ENCODE measurements around the gene NHSL1.

NHSL1 gene

DNA sequence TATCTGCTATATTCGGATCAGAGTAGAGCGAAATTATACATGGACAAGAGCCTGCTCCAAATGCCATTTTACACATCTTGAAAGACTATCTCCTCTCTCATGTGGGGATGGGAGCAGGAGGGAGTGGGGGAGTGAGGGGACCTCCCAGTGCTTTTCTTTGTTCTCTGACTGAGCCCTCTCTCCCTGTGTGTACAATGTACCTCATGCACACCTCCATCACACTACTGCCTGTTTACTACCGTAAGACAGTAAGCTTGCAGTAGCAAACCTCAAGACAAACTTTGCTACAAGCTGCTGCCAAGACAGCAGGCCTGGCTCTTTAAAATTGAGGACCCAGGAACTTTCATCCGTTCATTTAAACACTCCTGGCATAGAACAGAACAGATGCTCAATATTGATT lies 7.2 kb downstream of the NHSL1 start:
- no peak for DNase-seq

DNA sequence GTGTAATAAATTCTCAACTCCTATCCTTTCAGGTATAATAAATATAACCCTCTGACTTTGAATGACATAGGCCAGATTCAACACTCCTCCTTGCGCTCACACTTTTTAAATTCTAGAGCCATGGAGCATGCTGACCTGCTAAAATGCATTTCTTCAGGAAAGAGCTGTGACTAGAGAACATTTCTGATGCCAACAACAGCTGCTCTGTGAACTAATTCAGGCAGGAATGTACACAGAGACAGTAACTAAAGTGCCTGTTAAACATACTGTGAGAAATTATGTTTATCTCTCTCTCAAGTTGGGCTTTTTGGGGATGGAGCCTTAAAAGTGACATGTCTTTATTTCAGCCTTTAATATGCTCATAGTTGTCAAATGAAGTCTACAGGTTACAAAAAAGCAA lies 8.3 kb downstream of the NHSL1 start:
- DNase-seq, result no peak

DNA sequence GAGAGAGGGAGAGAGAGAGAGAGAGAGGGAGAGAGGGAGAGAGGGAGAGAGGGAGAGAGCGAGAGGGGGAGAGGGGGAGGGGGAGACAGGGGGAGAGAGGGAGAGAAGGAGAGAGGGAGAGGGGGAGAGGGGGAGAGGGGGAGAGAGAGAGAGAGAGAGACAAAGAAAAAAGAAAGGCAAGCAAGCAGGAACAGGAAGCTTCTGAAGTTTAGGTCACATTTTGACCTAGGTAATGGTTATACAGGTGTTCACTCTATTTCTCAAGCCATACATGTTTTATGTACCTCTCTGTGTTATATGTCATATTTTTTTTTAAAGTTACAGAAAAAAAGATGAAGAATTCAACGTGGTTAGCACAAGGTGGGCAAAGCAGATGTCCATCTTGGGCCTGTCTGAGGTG lies 9.4 kb downstream of the NHSL1 start:
- DNase-seq, result no peak

DNA sequence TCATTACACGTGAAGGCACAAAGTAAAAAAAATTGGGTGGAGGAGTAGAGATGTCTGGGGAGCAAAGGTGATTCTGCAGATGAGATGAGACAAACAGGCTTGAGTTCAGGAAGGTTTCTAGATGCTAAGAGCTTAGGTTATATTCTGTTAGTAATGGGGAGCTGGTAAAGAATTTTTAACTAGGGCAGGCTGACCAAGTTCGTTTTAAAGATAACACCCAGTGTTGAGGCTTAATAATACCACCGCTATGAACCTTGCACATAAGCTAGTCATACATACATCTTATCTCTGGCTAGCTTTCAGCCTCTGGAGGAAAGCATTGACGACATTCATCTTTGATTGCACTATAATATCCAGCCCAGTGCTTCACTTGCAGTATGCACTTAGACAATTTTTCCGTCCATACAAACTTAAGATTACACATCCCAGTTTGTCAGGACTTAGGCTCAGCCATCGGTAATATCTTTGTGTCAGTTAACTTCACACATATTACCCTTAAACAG lies 12.1 kb downstream of the NHSL1 start:
- DNase-seq, result no peak

DNA sequence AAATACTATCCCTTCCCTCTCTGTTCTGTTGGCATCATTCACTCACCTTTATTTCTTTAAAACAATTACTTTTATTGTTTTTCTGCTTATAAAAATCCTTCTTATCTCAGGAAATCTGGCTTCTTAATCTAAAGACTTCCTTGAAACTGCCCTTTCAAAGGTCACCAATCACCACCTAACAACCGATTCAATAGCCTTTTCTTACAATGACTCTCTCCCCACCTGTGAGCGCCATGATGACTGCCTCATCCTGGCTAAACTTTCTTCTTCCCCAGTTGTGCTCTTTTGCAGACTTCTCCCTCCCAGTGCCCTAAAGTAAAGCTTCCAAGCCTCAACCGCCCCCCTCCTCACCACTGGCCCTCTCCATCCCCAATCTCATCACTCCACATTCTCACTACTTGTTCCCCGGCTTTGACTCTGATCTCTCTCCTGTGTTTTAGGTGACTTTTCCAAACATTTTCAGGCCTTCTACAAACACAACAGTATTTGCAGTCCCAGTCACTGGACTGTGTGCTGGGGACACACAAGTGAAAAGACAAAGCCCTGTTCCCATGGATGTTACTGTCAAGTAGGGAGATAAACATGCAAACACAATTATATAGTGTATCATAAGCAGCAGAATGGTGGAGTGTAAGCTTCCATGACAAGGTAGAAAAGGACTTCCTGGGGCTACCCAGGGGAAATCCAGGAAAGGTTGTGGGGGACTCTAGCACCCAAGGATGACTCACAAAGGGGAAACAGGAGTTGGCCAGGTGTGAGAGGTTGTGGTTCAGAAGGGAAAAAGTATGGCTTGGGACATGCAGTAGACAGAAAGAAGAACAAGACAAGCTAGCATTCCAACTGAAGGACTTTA lies 12.8 kb downstream of the NHSL1 start:
- DNase-seq, result no peak

DNA sequence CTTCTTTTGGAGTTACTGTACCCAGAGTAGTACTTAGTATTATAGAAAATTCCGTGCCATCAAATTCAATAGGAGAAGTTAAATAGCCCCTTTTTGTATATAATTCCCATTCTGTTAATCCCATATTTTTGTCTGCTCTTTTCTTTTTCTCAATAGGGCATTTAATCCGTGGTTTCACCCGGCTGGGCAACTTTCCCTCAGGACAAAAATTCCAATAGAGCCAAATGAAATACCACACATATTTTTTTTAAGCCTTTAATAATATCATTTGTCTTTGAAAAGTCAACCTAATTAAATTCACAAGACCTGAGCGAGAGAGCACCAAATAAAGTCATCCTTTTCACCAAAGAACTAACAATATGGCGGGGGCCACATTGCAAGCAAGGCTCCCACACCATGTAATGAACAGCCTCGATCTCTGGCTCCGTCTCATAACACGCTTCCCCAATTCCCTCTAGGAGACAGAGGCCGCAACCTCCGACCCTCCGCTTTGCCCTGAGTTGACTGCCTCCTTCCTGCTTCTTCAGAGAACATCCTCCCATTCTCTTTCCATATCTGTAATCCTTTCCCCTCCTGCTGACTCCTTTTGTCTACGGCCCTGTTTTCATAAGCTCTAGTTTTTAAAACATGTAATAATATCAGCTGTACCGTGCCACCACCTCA lies 13.6 kb downstream of the NHSL1 start:
- DNase-seq, result no peak

DNA sequence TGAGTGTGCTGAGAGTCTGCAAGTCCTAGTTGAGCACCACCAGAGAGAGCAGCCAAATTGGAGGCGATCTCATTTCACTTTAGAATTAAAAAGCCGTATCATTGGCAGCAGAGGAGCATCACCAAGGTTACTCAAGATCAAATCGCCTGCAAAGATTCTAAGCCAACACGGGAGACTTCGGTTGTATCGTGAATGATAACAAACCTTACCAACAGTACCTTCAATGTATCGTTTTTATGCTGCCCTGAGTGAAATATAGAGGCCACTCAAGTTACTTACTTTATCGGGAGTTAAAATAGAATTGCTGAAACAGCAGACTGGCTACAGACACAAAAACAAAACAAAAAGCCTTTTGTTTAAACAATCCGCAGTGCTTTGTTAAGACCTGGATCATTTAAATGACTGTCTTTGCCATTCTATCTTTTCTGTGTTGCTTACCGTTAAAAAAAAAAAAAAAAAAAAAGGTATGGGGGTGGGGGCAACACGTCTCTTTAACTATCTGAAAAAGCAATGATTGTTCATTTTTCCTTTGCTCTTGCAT lies 14.2 kb downstream of the NHSL1 start:
- no peak for DNase-seq

DNA sequence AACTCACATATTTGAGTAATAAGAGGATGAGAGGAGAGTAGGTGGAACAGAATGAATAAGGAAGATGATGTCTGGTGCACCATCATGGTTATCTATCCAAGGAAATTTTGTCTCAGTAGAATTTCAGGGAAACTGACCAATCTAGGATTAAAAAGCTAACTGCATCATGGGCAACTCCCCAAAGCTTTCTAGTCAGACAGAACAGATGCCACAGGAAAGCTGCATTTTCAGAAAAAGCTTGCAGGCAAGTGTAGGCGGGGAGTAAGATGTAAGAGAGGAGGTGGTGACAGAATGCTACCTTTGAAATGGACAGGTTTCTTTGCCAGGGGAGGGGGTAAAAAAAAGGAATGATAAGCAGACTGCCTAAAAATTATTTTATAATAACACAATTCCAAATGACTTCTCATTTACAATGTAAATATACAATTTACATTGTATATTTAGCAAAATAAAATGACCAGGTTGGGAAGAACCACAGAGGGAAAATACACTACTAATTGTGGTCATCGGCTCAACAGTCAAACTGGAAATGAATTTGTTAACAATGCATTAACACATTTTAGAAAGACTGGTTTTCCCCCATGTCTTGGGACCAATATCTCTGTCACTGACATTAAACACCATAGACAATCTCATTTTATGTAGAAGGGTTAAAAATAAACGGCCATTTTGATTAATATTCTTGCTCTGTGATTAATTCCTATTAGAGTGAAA lies 15.1 kb downstream of the NHSL1 start:
- DNase-seq, result no peak

DNA sequence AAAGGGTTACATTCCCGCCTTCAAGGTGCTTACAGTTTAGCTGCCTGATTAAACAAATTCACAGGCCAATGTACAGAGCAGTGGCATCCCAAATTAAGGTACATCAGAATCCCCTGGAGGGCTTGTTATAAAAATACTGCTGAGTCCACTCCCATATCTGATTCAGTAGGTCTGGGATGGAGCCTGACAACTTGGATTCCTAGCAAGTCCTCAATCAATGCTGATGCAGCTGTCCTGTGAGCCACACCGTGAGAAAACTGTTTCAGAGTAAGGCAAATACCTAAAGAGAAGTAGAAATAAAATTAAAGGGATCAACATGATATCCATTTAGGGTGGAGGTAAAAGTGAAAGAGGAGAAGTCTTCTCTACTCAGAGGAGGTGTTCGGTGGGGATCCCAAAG lies 16.5 kb downstream of the NHSL1 start:
- no peak for DNase-seq

DNA sequence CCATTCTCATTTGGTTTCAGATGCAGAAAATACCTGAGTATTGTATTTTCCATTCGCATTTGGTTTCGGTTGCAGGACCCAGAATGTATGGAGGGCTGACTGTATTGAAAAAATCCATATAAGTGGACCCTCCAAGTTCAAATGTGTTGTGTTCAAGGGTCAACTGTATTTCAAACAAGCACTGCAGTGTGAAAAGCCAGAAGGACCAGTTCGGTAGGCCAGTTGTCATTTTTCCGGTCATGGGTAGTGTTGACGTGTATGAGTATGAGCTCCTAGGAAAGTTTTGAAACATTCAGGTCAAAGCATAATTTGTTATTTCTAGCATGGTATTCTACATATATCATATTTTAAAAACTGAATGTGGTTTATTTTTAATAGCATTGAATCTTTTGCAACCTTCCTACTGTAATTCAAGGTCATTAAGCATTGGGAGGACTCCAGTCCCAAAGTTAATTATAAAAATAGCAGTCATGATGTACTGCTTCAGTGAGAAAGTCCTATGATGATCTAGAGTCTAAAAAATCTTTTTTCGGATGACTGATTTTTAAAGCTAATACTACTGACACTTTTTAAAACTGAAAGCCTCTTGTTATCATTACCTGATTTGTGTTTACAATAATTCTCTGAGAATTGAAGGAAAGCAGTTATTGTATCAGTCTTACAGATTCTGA lies 18.9 kb downstream of the NHSL1 start:
- no peak for DNase-seq

DNA sequence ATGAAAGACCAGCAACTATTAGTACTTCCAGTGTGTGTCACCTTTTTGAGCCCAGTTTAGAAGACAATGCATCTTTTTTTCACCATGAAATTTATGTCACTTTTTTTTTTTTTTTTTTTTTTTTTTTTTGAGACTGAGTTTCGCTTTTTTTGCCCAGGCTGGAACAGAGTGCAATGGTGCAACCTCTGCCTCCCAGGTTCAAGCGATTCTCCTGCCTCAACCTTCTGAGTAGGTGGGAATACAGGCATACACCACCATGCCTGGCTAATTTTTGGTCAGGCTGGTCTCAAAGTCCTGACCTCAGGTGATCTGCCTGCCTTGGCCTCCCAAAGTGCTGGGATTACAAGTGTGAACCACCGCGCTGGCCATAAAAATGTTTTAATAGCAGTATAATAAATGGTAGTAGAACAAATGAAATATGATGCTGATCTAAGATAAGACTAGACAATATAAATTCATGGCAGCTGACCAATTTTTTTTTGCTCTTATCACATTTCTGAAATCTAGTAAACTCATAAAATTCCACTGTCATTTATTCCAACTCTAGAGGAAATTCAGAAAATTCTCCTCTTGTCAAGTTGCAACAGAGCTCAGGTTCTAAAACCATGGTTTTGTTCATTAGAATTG lies 21.3 kb downstream of the NHSL1 start:
- DNase-seq, result no peak

DNA sequence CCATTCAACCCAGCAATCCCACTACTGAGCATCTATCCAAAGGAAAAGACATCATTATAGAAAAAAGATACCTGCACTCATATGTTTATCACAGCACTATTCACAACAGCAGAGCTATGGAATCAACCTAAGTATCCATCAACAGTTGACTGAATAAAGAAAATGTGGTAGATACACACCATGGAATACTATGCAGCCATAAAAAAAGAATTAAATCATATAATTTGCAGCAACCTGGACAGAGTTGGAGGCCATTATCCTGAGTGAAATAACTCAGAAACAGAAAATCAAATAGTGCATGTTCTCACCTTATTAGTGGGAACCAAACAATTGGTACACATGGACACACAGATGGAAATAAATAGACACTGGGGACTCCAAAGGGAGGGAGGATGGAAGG lies 23.2 kb downstream of the NHSL1 start:
- no peak for DNase-seq

DNA sequence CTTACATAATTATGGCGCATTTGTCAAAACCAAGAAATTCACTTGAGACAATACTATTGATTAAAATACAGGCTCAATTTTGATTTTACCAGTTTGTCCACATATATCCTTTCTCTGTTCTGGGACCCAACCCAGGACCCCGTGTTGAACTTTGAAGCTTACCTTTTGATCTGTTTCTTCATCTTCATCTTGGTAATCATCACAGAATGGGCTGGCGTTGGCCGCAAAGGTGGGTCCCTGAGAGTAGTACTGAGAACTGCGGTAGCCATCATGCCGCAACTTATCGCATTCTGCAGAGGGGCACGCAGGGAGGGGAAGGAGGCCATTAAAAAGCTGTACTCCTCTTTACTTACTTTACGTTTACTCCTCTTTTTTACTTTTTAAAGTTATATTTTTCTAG lies 26.1 kb downstream of the NHSL1 start:
- DNase-seq, result no peak

DNA sequence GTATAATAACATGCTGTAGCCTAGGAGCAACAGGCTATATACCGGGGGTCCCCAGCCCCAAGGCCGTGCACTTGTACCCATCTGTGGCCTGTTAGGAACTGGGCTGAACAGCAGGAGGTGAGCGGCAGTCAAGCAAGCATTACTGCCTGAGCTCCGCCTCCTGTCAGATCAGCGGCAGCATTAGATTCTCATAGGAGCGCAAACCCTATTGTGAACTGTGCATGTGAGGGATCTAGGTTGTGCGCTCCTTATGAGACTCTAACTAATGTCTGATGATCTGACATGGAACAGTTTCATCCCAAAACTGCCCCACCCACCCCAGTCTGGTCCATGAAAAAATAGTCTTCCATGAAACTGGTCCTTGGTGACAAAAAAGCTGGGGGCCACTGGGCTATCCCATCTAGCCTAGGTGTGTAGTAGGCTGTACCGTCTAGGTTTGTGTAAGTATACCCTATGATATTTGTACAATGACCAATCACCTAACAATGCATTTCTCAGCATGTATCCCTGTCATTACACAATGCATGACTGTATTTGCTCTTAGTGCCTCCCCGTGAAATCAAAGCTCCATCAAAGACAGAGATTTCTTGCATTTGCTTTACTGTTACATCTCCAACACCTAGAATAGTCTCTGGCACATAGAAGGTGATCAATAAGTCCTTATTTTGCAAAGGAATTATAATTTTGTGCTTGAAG lies 30.8 kb downstream of the NHSL1 start:
- DNase-seq, result no peak

DNA sequence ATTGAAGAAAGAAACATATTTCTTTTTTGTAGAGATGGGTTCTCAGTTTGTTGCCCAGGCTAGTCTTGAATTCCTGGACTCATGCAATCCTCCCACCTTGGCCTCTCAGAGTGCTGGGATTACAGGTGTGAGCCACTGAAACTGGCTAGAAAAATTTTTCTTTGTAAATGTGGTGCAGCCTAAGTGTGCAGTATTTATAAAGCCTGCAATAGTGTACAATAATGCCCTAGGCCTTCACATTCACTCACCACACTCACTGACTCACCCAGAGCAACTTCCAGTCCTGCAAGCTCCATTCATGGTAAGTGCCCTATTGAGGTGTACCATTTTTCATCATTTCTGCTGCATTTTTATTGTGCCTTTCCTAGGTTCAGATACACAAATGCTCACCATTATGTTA lies 31.4 kb downstream of the NHSL1 start:
- DNase-seq, result no peak

DNA sequence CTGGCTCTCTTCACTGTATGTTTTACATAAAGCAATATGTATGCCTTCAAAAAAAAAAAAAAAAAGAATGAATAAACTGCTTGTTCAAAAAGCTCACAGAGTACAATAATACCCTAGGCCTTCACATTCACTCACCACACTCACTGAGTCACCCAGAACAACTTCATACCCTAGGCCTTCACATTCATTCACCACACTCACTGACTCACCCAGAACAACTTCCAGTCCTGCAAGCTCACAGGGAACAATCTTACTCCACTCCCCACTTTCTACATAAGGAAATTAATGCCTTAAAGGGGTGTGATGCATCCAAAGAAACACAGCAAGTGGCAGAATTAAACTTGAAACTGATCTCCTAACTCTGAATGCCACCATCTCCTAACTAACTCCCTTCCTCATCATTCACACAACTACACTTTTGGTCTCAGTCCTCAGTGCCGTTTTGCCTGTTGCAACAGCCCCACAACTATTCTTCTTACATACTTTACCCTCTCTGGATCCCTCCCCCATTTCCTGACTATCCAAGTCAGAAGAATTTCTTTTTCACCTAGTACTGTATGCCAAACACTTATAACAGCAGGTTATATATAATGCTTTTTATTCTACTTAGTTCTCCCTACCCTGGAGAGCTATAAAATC lies 34.2 kb downstream of the NHSL1 start:
- no peak for DNase-seq

DNA sequence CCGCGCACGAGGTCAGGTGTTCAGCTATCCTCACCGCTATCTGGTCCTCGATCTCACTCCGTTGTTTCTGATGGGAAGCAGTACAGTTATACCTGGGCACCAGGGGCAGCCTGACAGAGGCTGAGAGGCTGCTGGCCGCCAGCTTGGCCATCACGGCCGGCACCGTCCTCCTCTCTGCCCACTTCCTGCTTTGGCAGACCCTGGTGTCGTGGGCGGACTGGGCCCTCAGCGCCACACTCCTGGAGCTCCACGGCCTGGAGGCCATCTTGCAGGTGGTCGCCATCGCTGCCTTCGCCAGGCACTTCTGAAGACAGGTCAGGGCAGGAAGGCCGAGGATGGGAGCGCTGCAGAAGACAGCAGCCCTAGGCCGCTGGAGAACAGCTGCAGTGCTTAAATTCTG lies 35.2 kb downstream of the NHSL1 start:
- no peak for DNase-seq

DNA sequence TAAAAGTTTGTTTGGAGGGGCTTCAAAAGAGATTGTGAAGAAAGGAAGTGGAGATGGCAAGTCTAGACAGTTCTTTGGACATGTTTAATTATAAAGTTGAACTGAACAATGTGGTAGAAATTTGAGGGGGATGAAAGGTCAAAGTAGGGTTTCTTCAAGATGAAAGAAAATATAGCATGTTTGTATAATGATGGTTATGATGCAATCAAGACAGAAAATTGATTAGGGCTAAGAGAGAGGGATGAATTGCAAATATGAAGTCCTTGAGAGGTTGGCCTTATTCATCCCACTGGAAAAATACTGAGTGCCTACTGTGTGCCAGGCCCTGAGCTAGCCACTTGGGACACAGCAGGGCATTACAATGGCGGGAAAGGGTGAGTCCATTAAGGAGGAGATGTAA lies 37.6 kb downstream of the NHSL1 start:
- no peak for DNase-seq

DNA sequence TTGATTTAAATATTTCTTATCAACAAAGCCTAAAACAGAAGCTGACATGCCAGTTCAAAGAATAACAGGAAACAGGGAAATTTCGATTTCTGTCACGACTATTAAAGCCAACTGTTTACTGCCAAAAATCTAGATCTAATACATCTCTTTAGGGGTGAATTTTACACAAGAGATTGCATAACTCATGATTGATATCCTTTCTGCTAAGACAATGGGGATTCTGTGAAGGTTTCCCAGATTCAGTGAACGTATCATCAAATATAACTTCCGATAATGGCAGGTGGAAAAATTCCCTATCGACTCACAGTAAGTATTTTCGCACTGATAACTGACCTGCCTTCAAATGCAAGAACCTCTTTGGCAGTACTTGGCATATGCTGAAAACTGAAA lies 42.9 kb downstream of the NHSL1 start:
- DNase-seq, result no peak

DNA sequence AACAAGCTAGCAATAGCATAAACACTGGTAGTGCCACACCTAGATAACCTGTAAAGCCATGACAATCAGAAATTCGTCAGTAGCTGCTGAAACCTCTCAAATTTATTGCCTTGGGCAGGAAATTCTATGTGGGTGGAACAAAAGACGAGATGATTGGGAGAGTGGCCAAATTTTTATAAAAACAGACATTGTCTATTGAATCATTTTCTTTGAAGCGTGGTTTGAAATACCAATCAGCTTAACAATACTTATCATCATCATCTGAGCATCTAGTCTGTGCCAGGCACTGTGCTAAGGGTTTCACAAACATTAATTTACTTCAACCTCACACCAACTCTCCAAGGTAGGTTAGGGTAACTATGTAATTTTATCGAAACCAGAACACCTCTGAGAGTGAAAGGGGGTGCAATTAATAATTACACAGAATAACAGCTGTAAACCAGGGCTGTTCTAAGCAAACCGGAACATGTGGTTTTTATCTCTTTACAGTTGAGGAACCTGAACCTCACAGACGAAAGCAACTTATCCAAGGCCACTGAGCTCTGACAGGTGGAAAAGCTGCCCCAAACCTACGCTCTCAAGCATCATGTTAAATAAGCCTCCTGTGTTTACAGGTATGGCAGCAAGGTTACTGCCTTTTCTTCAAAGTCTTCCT lies 43.4 kb downstream of the NHSL1 start:
- DNase-seq, result no peak
